ENCODE data around the gene ITGA1.

GRCh38 chr5:52757527-52757926 is 30.2 kb upstream of the ITGA1 start:
- TF ChIP-seq CTCF (IDR thresholded peaks at IDR 0.05) (no peak), POLR2A (IDR thresholded peaks at IDR 0.05) (no peak)
